Measurements from ENCODE around the gene LHFPL3.

DNA sequence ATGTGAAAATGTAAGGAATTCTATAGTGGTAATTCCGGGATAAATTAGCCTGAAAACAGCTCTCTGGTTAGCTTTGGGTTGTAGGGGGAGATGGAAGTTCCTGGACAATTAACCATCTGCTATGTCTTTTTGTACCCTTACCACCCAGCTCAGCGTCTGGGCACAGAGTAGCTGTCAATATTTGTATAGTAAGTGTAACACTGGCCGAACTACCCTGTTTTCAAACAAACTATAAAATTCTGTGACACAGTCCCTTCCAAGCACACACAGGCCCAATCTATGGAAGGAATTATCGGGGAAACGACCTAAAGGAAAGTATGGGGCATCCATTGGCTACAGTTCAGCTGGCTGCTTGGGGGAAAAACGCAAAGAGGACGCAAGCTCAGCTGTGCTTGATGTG is 869 bp upstream of the LHFPL3 start:
- TF ChIP-seq, protein P1, sequence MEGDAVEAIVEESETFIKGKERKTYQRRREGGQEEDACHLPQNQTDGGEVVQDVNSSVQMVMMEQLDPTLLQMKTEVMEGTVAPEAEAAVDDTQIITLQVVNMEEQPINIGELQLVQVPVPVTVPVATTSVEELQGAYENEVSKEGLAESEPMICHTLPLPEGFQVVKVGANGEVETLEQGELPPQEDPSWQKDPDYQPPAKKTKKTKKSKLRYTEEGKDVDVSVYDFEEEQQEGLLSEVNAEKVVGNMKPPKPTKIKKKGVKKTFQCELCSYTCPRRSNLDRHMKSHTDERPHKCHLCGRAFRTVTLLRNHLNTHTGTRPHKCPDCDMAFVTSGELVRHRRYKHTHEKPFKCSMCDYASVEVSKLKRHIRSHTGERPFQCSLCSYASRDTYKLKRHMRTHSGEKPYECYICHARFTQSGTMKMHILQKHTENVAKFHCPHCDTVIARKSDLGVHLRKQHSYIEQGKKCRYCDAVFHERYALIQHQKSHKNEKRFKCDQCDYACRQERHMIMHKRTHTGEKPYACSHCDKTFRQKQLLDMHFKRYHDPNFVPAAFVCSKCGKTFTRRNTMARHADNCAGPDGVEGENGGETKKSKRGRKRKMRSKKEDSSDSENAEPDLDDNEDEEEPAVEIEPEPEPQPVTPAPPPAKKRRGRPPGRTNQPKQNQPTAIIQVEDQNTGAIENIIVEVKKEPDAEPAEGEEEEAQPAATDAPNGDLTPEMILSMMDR (IDR thresholded peaks at IDR 0.05 in 2 of 3, conservative IDR thresholded peaks at IDR 0.05 in 1 of 3; ENCODE audit: borderline replicate concordance in 1 of 3, insufficient read depth in 1 of 3, low read depth in 2 of 3, low read length in 2 of 3): no peak
- no peak for TF ChIP-seq EZH2phosphoT487 (IDR thresholded peaks at IDR 0.05; ENCODE audit: borderline replicate concordance)
- no peak for TF ChIP-seq EZH2 (IDR thresholded peaks at IDR 0.05)
- TF ChIP-seq ZFX (IDR thresholded peaks at IDR 0.05): no peak
